ENCODE measurements around the gene APBA2.

DNA sequence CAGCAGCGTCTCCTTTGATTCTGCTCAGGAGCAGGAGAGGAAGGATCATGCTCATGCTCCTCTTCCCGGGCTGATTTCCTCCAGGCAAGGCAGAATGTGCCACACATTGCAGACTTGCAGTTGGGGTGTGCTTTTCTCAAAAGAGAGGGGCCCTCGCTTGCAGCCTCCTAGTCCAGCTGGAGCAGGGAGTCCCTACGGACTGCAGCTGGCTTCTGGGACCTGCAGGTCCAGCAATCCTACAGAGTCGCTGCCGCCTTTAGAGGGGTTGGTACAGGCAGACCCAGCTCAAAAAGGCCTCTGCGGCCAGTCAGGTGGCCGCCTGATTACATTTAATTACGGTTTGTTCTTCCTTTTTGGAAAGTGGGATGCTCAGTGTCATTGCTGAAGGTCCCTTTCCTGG, 210.0 kb downstream of the APBA2 start:
- TF ChIP-seq POLR2AphosphoS5 (IDR thresholded peaks at IDR 0.05) (no peak), POLR2A (IDR thresholded peaks at IDR 0.05) (no peak)
- TF ChIP-seq, protein P1, sequence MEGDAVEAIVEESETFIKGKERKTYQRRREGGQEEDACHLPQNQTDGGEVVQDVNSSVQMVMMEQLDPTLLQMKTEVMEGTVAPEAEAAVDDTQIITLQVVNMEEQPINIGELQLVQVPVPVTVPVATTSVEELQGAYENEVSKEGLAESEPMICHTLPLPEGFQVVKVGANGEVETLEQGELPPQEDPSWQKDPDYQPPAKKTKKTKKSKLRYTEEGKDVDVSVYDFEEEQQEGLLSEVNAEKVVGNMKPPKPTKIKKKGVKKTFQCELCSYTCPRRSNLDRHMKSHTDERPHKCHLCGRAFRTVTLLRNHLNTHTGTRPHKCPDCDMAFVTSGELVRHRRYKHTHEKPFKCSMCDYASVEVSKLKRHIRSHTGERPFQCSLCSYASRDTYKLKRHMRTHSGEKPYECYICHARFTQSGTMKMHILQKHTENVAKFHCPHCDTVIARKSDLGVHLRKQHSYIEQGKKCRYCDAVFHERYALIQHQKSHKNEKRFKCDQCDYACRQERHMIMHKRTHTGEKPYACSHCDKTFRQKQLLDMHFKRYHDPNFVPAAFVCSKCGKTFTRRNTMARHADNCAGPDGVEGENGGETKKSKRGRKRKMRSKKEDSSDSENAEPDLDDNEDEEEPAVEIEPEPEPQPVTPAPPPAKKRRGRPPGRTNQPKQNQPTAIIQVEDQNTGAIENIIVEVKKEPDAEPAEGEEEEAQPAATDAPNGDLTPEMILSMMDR (IDR thresholded peaks at IDR 0.05): no peak

All from upper lobe of left lung (tissue), 4 donors.